Central memory CD4-positive, alpha-beta T cell (primary cell): Measurements from ENCODE around the gene ARID5B.

Source experiments
- DNase-seq: peaks from one replicate; pipeline ENCODE4 v3.0.0; 2022

Gene ARID5B

GRCh38 chr10:61904733-61905725 lies 3.5 kb downstream of the ARID5B start:
- DNase-seq = no peak

GRCh38 chr10:61905837-61906561 lies 4.5 kb downstream of the ARID5B start:
- no peak for DNase-seq

GRCh38 chr10:61906562-61906901 lies 5.0 kb downstream of the ARID5B start:
- DNase-seq = no peak

GRCh38 chr10:61907011-61907410 lies 5.5 kb downstream of the ARID5B start:
- DNase-seq = no peak

- no peak for DNase-seq
Measured at GRCh38 chr10:61907587-61907986, 6.1 kb downstream of the ARID5B start.

- DNase-seq = no peak
Measured at GRCh38 chr10:61910226-61910805, 8.8 kb downstream of the ARID5B start.

GRCh38 chr10:61910894-61911293 lies 9.4 kb downstream of the ARID5B start:
- no peak for DNase-seq

- no peak for DNase-seq
Measured at GRCh38 chr10:61911425-61911824, 9.9 kb downstream of the ARID5B start.

GRCh38 chr10:61912981-61913380 lies 11.5 kb downstream of the ARID5B start:
- no peak for DNase-seq

GRCh38 chr10:61918140-61918539 lies 16.6 kb downstream of the ARID5B start:
- no peak for DNase-seq

- no peak for DNase-seq
Measured at GRCh38 chr10:61918989-61919388, 17.5 kb downstream of the ARID5B start.

- DNase-seq = no peak
Measured at GRCh38 chr10:61919646-61920215, 18.2 kb downstream of the ARID5B start.

GRCh38 chr10:61921143-61921542 lies 19.6 kb downstream of the ARID5B start:
- DNase-seq = no peak

- DNase-seq = no peak
Measured at GRCh38 chr10:61923210-61923949, 21.9 kb downstream of the ARID5B start.

GRCh38 chr10:61923950-61924274 lies 22.4 kb downstream of the ARID5B start:
- DNase-seq = no peak

GRCh38 chr10:61929555-61929954 lies 28.1 kb downstream of the ARID5B start:
- DNase-seq = no peak

GRCh38 chr10:61931620-61932332 lies 30.3 kb downstream of the ARID5B start:
- DNase-seq = no peak

GRCh38 chr10:61933859-61934555 lies 32.5 kb downstream of the ARID5B start:
- peak; percentile 18 for DNase-seq

GRCh38 chr10:61935077-61935476 lies 33.6 kb downstream of the ARID5B start:
- DNase-seq = no peak

- no peak for DNase-seq
Measured at GRCh38 chr10:61936770-61937169, 35.3 kb downstream of the ARID5B start.

- DNase-seq = no peak
Measured at GRCh38 chr10:61937631-61938351, 36.3 kb downstream of the ARID5B start.
